H1 (cell line): ENCODE results near the gene FAM174B. TPM values are rescaled to one million over a fixed set of nuclear protein-coding genes. Genes with fewer than 3 reads are reported as not detected.

Experiments
- CBX5 ChIP-seq: fragments of 300-800, 300-1000 bp; sonication (generic); IDR thresholded peaks from 2 replicates; pipeline ENCODE4 v1.7.1; 2016; ENCODE audit warnings: antibody characterized with exemption, low read length, low read depth
- CEBPB ChIP-seq: IDR thresholded peaks from 2 replicates; pipeline ENCODE4 v1.6.1; 2012; ENCODE audit warnings: low read depth, low read length
- CHD7 ChIP-seq: fragments of 300-600 bp; sonication (generic); IDR thresholded peaks from 2 replicates; pipeline ENCODE4 v1.7.1; 2012; ENCODE audit warnings: low read length, moderate library complexity, mild to moderate bottlenecking, inconsistent platforms; ENCODE audit not compliant: insufficient replicate concordance
- CTBP2 ChIP-seq: IDR thresholded peaks from 2 replicates; pipeline ENCODE4 v1.7.0; 2011; ENCODE audit warnings: borderline replicate concordance, mild to moderate bottlenecking, moderate library complexity, mixed read lengths, low read length; ENCODE audit not compliant: insufficient read depth, insufficient read length
- EZH2 ChIP-seq: fragments of 200-600 bp; sonication (generic); IDR thresholded peaks from 2 replicates; pipeline ENCODE4 v1.7.1; 2012; ENCODE audit warnings: low read depth, mild to moderate bottlenecking, moderate library complexity, low read length, inconsistent platforms; ENCODE audit not compliant: severe bottlenecking
- polyA plus RNA-seq, 7 experiments: library from polyadenylated mRNA; depleted of rRNA in 3 of 7; stranded (reverse) in 5 of 7; unstranded in 2 of 7; fragments of >200 nt in 5 of 7; fragments of 200-250 nt in 2 of 7; gene quantifications; 1 replicate in 5 of 7; 2 replicates in 1 of 7; 4 replicates in 1 of 7; pipeline versions ENCODE4 v1.2.1 to v1.2.3, GENCODE V29; 2011 to 2013; ENCODE audit warnings: missing spikeins in 2 of 7, mixed read lengths in 2 of 7
- total RNA-seq: library from RNA; stranded (reverse); fragmentation: NEBNext Ultra II Directional; extraction: Animal tissue kit (Norgen Biotek cat#: 25700); gene quantifications from 2 replicates; pipeline ENCODE4 v1.2.1, GENCODE V29; 2021

Gene FAM174B
- total and polyA plus RNA-seq, 2 of the 8 experiments (the other 6 are each of a cell fraction or from before 2014, with no cell fraction given), result 9.3 to 35.2 TPM

DNA sequence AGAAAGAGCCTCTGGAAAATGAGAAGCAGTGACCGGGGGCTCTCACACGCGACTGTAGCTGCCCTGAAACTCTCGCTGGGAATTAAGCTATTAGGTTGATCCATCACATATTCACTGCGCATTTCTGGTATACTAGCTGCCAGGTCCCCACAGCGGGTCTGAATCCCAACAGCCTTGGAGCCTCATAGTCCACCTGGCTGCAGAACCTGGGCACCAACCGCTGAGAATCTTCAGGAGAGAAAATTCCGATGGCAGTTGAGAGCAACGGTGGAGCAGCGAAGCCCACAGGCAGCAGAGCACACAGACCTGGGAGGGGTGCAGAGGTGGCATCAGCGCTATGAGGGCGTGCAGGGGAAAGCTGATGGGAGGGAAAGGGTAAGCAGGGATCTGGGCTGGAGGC, 75.1 kb downstream of the FAM174B start (continued):
- TF ChIP-seq CHD7 (no peak), CBX5 (no peak), CEBPB (no peak), CTBP2 (no peak), EZH2 (no peak)
